ENCODE results near the gene ACTR1B.
"Not testable (repeated sequence)": the region's sequence is repeated elsewhere in the genome, so short reads cannot be mapped to it uniquely, and the experiment has no call there.

Gene ACTR1B

DNA sequence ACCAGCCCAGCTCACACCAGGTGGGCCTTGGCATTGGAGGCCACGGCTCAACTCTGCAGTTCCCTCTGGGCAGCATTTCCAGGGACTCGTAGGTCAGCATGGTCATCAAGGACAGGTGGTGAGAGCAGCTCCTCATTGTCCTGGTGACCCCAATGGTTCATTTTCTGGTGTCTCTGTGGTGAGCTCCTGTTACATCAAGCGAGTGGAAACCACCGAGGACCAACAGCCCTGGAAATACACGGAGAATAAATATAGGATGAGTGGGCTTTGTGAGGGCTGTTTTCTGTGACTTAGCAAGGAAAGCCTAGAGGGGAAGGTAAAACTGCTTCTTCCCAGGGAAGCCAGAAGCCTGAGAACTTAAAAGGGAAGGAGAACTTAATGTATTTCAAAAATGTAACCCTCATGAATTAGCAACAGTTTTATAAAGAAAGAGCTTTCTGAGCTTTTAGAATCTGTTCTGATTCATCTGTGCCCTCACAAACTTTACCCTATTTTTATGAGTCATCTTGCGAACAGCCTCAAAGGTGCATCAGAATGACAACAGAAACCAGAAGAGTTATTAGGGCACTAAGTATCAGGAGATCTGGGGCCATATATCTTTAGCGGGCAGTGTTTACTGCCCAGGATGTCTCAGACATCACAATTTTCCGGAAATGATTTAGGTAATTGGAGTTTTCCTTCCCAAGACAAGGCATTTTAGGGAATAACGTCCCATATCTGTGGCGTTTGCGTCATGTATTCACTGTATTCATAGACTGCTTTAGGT, 24.4 kb upstream of the ACTR1B start:
- DNase-seq, result no peak

DNA sequence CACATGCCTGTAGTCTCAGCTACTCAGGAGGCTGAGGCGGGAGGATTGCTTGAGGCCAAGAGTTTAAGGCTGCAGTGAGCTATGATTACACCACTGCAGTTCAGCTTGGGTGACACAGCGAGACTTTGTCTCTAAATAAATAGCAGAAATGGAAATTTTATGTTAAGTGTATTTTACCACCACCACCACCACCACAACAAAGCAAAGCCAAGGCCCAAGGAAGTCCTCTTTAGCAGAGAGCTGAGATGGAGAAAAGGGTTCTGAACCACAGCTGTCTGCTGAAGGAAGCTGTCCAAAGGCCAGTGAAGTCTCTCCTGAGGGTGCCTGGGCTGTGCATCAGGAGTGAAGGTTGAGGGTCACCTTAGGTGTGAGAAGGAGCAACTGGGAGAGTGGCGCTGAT, 23.4 kb upstream of the ACTR1B start:
- not testable (repeated sequence) for DNase-seq

DNA sequence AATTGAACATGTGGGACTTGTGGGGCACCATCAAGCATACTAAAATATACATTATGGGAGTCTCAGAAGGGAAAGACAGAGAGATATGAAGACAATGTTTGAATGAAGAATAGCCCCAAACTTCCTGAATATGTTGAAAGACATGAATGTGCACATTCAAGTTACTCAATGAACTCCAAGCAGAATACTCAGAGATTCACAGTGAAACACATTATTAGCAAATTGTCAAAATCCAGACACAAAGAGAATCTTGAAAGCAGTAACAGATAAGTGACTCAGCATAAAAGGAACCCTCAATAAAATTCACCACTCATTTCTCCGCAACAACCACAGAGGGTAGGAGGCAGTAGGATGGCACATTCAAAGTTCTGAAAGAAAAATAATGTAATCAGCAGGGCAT, 14.5 kb upstream of the ACTR1B start:
- no peak for DNase-seq

DNA sequence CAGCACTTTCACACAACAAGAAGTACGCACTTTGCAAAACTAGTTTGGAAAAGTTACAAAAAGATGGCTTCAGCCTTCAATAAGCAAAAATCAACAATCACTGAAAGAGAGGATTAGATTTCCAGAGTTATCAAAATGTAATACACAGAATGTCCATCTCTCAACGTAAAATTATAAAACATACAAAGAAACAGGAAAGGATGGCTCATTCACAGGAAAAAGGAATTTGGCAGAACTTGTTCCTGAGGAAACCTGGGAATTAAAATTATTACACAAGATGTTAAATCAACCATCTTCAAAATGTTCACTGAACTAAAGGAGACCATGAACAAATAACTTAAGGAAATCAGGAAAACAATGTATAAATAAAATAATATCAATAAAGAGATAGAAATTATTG, 13.6 kb upstream of the ACTR1B start:
- DNase-seq, result no peak

DNA sequence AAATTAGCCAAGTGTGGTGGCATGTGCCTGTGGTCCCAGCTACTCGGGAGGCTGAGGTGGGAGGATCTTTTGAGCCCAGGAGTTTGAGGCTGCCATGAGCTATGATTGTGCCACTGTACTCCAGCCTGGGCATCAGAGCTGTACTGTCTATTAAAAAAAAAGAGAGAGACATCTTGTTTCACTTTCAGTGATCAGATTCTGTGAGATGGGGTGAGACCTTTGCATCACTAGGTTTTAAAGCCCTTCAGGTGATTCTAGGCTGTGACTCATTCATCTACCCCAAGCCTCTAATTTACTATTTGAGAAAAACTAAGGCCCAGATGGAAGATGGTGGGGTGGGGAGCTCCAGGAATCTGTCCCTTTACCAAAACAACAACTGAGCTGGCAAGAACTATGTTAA, 12.8 kb upstream of the ACTR1B start:
- no peak for DNase-seq

DNA sequence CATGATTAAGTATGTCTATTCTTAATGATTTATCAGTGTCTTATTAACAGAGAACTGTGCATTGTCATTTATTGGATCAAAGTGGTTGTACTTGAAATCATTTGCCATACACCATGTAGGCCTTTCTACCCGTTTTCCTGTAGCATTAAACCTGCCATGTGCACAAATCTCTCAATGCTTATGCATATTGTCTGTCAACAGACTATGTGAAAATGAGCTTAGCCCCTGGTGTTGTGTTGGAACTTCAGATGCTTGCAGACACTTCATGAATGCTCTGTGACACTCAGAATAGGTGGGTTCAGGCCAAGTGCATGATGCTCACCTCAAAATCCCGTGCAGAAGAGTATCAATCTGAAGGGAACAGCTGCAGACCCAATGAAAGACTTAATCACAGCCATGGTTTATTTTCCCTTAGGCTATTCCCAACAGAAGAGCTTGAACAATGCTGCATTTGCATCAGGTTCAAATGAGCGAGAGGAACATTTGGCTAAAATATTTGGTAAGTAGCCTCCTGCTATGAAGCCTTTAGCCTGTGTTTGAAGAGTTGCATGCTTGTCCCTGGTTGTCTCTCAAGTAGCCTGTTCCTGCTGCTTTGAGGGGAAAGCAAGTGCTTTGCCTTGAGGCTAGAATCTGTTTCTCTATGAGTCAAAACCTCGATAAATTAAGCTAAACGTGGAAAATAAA, 11.7 kb upstream of the ACTR1B start:
- DNase-seq, result no peak

DNA sequence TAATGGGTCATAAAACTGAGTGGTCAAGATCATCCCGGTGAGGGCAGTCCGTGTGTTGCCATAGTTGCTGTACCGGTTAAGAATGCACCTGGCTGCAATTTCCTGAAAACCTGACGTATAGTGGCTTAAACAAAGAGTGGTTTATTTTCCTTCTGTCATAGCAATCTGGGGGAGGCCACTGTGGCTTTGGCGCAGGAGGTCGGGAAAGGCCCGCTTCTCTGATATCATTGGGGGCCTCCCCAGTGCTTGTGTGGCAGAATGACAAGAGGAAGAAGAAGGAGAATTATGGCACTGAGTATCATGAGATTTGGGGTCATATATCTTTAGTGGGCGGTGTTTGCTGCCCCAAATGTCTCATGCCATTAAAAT, 10.1 kb upstream of the ACTR1B start:
- no peak for DNase-seq

DNA sequence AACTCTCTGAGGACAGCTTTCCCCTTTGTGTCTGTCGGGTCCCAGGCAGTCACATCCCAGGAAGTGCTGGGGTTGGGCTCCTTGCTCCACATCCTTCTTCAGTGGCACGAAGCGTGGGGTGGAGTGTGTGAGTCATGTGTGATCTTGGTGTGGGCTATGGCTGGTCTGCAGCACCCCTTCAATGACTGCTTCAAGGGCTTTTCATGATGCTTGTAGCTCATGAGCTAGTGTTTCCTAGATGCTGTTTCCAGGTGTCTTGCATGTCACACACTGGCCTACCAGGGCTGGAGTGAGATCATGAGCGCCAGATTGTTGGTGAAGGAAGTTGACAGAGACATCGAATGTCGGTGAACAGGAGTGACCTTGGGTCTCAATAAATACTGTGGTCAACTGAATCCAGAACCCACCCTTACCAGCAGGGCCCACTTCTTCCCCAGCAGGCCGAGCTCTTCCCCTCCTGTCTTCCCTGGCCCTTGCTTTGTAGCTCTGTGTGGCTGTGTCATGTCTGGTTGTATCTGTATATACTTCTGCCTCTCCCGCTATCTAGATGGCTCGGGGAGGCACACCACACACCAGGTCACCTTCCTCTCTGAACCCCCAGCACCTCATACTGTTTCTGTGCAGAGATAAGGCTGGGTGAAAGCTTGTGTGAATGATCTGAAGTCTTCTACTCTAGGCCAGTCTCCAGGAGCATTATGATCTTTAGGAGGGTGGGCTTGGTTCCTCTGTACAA, 9.5 kb upstream of the ACTR1B start:
- DNase-seq, result no peak

DNA sequence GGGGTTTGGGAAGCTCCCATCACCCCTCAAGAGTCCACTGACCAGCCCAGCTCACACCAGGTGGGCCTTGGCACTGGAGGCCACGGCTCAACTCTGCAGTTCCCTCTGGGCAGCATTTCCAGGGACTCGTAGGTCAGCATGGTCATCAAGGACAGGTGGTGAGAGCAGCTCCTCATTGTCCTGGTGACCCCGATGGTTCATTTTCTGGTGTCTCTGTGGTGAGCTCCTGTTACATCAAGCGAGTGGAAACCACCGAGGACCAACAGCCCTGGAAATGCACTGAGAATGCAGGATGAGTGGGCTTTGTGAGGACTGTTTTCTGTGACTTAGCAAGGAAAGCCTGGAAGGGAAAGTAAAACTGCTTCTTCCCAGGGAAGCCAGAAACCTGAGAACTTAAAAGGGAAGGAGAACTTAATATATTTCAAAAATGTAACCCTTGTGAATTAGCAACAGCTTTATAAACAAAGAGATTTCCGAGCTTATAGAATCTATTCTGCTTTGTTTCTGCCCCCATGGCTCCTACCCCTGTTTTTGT, 8.8 kb upstream of the ACTR1B start:
- DNase-seq, result not testable (repeated sequence)

DNA sequence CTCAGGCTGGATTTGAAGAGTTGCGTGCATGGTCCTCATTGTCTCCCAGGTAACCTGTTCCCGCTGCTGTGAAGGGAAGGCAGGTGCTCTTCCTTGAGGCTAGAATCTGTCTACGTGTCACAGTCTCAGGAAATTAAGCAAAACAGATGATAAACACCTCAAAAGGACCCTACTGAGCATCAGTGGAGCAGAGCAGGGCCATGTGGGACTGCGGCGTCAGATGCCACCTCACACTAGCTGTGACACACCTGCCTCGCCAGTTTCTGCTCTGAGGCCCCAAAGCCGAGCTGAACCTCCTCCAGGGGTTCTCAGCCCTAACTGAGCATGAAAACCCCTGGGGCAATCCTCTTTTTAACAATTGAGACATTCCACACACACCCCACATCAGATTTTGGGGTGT, 7.7 kb upstream of the ACTR1B start:
- DNase-seq, result no peak

DNA sequence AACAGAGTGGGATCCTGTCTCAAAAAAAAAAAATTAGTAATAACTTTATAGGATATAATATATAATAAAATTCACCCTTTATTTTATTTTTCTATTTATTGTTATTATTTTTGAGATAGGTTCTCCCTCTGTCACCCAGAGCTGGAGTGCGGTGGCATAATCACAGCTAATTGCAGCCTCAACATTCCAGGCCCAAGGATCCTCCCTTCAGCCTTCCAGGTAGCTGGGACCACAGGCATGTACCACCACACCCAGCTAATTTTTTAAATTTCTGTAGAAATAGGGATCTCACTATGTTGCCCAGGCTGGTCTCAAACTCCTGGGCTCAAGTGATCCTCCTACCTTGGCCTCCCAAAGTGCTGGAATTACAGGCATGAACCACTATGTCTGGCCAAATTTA, 6.6 kb upstream of the ACTR1B start:
- DNase-seq, result no peak

DNA sequence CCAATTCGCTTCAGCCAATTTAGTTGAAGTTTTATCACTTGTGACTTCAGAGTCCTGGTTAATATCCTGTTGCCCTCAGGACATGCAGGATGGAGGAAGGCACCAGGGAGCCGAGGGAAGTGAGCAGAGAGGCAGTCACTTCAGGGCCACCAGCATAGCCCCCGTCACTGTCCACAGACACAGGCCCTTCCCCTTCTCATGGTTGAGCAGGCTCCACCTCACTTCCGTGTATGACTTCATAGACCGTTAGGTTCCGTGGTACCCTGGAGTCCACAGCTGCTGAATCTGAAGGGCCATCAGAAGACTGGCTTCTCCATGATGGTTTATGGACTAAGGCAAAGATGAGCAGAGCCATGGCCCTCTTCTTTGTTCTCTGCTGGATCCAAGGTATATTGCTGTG, 5.6 kb upstream of the ACTR1B start, which contains the start of gene C2orf92:
TSS of gene C2orf92 (plus strand) at position 266 of the 400 bp plus-strand sequence. CDS start at position 342, 76 bp downstream.
- no peak for DNase-seq

DNA sequence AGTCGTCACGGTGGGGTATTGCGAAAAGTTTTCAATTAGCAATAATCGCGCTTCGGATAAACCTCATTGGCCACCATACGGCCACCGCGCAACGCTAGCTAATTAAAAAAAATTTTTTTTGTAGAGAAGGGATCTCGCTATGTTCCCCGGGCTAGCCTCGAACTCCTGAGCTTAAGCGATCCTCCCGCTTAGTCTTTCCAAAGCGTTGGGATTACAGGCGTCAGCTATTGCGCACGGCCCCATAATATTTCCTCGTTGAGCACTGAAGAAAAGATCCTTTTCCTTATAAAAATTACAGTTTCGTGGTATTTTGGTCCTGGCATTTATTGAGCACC, 759 bp upstream of the ACTR1B start:
- no peak for DNase-seq

DNA sequence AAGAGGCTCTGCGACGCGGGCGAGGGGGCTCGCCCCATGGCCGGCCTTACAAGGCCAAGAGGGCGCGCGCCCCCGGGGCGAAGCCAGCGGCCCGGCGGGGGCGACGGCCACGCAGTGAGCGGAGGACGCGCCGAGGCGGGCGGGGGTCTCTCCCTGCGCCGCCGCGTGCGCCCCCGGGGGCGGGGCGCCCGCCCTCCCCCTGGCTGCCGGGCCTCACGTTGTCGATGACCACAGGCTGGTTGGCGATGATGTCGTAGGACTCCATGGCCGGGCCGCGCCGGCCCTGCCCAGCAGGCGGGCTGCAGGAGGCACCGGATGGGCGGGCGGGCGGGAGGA, 250 bp downstream of the ACTR1B start:
- peak; percentile 66 for DNase-seq

DNA sequence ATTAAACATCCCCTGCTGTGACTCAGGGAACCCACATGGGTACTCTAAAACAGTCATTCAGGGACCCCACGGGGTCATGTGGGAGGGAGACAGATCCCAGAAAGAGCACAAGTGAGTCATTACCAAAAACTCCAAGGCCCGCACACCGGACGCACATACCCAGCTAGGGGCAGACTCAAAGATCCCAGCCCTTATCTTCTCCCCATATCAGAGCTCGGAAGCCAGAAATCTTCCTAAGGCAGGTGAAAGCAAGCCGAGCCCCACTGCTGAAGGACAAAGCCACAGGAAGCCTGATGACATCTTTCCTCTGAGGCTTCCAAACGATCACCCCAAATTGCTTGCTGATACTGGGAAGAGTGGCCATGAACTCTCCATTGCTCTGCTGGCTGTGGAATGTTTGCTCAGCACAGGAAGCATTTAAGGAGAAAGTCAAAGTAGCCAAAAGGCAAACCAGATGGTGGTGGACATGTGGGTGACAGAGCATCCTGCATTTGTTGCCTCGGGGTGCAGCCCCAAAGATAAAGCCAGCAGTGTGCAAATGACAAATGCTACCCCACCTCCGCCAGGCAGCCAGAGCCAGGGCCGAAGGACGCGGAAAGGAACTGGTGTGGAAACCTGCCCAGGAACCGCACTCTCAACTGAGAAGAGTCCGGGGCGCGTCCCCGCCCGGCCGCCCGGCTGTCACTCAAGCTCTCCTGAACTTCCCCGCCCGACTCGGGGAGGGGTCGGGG, 784 bp downstream of the ACTR1B start:
- no peak for DNase-seq

DNA sequence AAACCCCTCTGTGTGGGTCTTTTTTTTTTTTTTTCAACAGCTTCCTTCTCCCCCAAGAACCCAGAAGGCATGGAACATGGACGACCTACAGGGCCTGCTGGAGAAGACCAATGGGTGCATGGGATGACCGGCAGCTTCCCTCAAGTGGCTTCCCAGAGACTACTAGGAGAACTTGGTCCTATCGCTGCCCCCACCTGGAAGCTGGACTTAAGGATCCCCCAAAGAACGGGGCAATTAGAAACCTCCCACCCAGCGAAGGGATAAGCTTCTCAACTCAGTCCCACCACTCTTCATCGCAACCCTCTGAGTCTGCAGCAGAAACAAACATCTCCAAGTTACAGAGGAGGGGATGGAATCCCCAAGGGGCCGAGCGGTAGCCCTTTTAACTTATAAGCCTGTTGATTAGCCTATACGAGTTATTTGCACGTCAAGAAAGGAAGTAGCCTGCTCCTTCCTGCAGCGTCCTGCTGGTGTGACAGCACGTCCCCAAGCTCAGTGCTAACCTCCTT, 1.4 kb downstream of the ACTR1B start:
- no peak for DNase-seq

DNA sequence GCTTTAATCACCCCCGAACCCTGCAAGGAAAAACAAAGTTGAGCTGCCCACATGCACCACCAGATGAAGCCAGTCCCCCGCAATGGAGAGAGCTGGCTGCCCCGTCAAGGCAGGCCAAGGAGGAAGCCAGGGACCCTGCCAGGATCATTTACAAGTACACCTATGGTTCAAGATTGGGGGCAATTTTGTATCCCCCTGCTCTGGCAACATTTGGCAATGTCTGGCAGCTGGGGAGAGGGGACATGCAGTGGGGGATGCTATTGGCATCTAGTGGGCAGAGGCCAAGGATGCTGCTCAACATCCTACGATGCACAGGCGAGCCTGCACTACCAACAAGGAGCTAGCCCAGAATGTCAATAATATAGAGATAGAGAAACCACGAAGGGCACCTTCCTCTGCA, 1.9 kb downstream of the ACTR1B start:
- no peak for DNase-seq

DNA sequence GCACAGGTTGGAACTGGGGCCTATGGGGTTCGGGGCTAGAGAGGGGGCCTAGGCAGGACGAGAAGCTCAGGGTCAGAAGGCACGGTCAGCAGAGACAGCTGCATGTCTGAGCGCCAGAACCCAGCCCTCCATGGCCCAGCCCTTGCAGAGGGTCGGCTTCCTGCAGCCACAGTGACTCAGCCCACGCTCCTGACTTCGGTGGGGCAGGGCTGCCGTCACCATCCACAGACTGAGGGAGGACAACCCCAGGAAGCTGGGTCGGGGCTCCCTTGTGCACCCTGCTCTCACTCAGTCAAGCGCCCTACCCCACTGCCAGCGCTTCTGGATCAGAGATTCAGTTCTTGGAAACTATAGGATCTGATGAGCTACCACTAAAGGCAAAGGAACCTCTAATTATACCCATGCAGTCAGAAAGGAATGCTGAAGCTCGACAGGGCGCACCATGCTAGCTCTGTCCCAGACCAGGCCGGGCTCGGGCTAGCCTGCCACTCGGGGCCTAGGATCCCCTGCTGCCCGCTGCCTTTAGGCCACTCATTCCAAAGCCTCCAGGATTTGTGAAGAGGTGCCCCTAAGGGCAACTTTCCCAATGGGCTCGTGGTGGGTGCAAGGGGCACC, 3.0 kb downstream of the ACTR1B start:
- DNase-seq, result no peak

DNA sequence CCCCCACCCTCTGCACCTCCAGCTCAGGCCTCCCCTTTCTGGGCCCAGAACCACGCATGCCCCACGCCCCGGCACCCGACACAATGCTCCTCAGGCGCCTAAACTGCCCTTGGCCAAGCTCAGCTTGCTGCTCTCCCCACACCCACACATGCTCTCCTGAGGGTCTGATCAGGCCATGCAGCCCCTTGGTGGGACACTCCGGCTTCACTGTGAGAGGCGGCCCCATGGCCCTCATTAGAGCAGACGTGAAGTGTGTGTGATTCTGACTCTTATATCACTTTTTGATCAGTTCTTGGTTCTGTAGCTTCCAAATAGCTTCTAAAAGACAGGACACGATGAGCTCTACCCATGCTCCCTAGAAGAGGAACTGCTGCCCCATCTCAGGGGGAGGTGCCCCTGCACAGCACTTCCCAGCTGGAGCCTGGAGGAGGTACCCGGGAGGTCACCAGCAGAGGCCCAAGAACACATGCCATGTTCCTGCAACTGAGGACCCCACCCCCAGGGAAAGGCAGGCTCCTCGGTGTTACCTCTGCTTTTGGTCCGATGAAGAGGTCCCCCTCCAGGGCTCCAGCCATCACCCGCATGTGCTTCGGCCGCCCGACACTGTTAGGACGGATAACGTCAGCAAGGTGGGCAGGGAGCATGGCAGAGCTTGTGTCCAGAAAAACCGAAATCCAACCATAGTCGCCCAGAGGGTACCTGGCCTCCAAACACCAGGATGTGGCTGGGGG, 3.6 kb downstream of the ACTR1B start:
- DNase-seq, result no peak

DNA sequence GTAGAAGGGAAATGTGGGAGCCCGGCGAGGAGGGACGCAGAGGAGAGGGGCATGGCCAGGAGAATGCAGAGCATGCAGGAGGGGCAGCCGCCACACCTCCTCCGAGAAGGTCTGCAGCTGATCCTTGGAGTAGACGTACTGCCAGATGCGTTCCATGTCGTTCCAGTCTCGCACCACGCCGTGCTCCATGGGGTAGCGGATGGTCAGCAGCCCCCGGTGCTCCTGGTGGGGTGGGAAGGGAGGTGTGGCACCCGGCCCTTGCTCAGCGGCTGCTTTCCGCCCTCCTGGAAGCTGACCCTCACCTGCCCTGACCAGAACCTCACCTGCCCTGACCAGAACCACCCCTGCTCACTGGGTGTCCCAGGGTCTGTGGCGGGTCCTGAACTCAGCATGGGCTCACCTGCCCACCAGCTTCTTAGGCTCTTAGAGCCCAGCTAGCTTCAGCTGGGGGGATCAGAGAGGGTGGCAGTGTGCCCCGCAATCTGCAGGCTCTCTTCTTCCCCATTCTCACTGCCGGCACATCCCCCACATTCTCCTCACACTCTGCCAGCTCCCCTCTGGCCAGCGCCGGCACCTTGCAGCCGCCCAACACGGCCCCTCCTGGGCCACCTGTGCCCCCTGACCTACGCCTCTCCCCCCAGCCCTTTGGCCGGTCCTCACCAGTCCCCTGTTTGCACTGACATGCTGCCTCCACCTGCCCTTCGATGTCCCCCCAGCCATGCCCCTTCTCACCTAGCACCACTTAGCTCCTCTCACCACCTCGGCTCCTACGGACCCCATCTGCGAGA, 4.4 kb downstream of the ACTR1B start:
- no peak for DNase-seq

DNA sequence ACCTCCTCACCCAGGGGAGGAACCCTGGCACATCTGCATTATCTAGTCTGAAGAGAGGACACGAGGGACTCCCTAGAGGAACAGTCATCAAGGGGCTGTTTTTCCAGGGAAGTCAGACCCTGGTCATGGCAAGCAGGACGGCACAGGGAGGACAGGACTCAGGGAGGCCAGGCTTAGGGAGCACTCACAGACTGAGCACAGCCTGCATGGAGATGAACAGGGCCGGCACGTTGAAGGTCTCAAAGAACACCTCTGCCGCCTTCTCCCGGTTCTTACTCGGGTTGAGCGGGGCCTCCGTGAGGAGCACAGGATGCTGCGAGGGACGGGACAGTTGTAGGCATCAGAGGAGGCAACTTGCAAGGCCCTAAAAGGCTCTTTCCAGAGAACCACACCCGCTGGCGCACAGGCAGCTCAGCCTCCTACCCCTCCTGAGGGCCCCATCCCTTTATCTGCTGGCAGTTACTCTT, 5.1 kb downstream of the ACTR1B start:
- DNase-seq, result no peak
